OCI-LY3 (cell line): ENCODE measurements around the gene CDX1.
A peak's percentile ranks its signal among the peaks of the same experiment; 100 is the strongest.

Source experiments
- H2AFZ ChIP-seq: fragments of 200-600, 300-600 bp; shearing (Covaris generic); 2 replicates; pipeline ENCODE4 v1.6.0; 2014; ENCODE audit warnings: antibody characterized with exemption, low read depth, low read length
- H3K27ac ChIP-seq: fragments of 200-600, 300-600 bp; sonication (generic); 2 replicates; pipeline ENCODE4 v1.5.1; 2014; ENCODE audit warnings: mild to moderate bottlenecking, low read length, moderate library complexity, mixed read lengths
- H3K27me3 ChIP-seq: fragments of 200-600, 300-600 bp; sonication (generic); 2 replicates; pipeline ENCODE4 v1.6.1; 2014; ENCODE audit warnings: low read depth, low read length, mixed read lengths
- H3K36me3 ChIP-seq: fragments of 200-600, 300-600 bp; sonication (generic); replicated peaks from 2 replicates; pipeline ENCODE3; 2014; ENCODE audit warnings: low read depth, low read length, mixed read lengths
- H3K4me1 ChIP-seq: fragments of 300-600, 200-600 bp; sonication (generic); 2 replicates; pipeline ENCODE4 v1.6.1; 2014; ENCODE audit warnings: low read length, mixed read lengths
- H3K4me2 ChIP-seq: fragments of 200-600, 300-600 bp; sonication (generic); 2 replicates; pipeline ENCODE4 v1.6.1; 2014; ENCODE audit warnings: low read length, mixed read lengths
- H3K4me3 ChIP-seq: fragments of 300-600, 200-600 bp; sonication (generic); 2 replicates; pipeline ENCODE4 v1.5.1; 2014; ENCODE audit warnings: antibody characterized with exemption, mild to moderate bottlenecking, low read length, moderate library complexity
- H3K79me2 ChIP-seq: fragments of 300-600, 200-600 bp; shearing (Covaris generic); 2 replicates; pipeline ENCODE4 v1.6.1; 2014; ENCODE audit warnings: mild to moderate bottlenecking, low read length, mixed read lengths
- H3K9ac ChIP-seq: fragments of 300-600, 200-600 bp; shearing (Covaris generic); 2 replicates; pipeline ENCODE4 v1.6.0; 2014; ENCODE audit warnings: mild to moderate bottlenecking, low read length, moderate library complexity
- H3K9me3 ChIP-seq: fragments of 200-600, 300-600 bp; shearing (Covaris generic); 2 replicates; pipeline ENCODE4 v1.6.1; 2014; ENCODE audit warnings: low read length, mixed read lengths; ENCODE audit not compliant: insufficient read depth
- H4K20me1 ChIP-seq: fragments of 200-600, 300-600 bp; sonication (generic); 2 replicates; pipeline ENCODE4 v1.6.1; 2016; ENCODE audit warnings: low read length, mixed read lengths; ENCODE audit not compliant: insufficient read depth
- CTCF ChIP-seq: fragments of 200-600, 300-600 bp; sonication (generic); IDR thresholded peaks from 2 replicates; pipeline ENCODE4 v1.5.1; 2014; ENCODE audit warnings: antibody characterized with exemption, low read length, low read depth
- EZH2phosphoT487 ChIP-seq: fragments of 200-600 bp; shearing (Covaris generic); IDR thresholded peaks from 2 replicates; pipeline ENCODE4 v1.6.1; 2018; ENCODE audit warnings: antibody characterized with exemption, mixed run types, low read depth

CDX1 gene

GRCh38 chr5:150179019-150179620 lies 12.5 kb downstream of the CDX1 start:
- no peaks in the 10 kb centered on the region for H3K9me3 ChIP-seq
- H3K27me3 ChIP-seq, result no peaks in the 10 kb centered on the region
- no peak overlapping the region for H3K4me3 ChIP-seq
- peaks cover 9% of the 10 kb centered on the region; the same call in 1 of the 2 replicates for H3K4me1 ChIP-seq
- H3K36me3 ChIP-seq, result no peaks in the 10 kb centered on the region
- no peak for TF ChIP-seq EZH2phosphoT487
- H3K4me2 ChIP-seq, result no peak overlapping the region
- no peak overlapping the region for H3K9ac ChIP-seq
- H3K79me2 ChIP-seq, result no peaks in the 10 kb centered on the region
- no peak overlapping the region for H2AFZ ChIP-seq
- H4K20me1 ChIP-seq, result no peaks in the 10 kb centered on the region
- no peak overlapping the region for H3K27ac ChIP-seq

- peaks cover 9% of the 10 kb centered on the region; the same call in 1 of the 2 replicates for H3K4me1 ChIP-seq
- no peaks in the 10 kb centered on the region for H3K79me2 ChIP-seq
- no peak for TF ChIP-seq CTCF
- no peak for TF ChIP-seq EZH2phosphoT487
- no peaks in the 10 kb centered on the region for H3K36me3 ChIP-seq
- no peaks in the 10 kb centered on the region for H3K9me3 ChIP-seq
- no peaks in the 10 kb centered on the region for H3K27me3 ChIP-seq
- no peak overlapping the region for H3K9ac ChIP-seq
- no peak overlapping the region for H3K27ac ChIP-seq
- H3K4me3 ChIP-seq, result no peak overlapping the region
- H4K20me1 ChIP-seq, result no peaks in the 10 kb centered on the region
- H2AFZ ChIP-seq, result peak overlapping the region; percentile 74; the same call in 1 of the 2 replicates
- no peak overlapping the region for H3K4me2 ChIP-seq
These were observed 13.9 kb downstream of the CDX1 start for GRCh38 chr5:150180241-150181026.

GRCh38 chr5:150181027-150181426 lies 14.4 kb downstream of the CDX1 start:
- no peak overlapping the region for H3K27ac ChIP-seq
- H3K4me2 ChIP-seq, result no peak overlapping the region
- H3K4me3 ChIP-seq, result no peak overlapping the region
- peaks cover 9% of the 10 kb centered on the region; the same call in 1 of the 2 replicates for H3K4me1 ChIP-seq
- no peaks in the 10 kb centered on the region for H3K36me3 ChIP-seq
- H3K27me3 ChIP-seq, result no peaks in the 10 kb centered on the region
- no peaks in the 10 kb centered on the region for H4K20me1 ChIP-seq
- H3K79me2 ChIP-seq, result no peaks in the 10 kb centered on the region
- H3K9me3 ChIP-seq, result no peaks in the 10 kb centered on the region
- TF ChIP-seq CTCF (no peak), EZH2phosphoT487 (no peak)
- H3K9ac ChIP-seq, result no peak overlapping the region
- H2AFZ ChIP-seq, result peak overlapping the region; percentile 74; the same call in 1 of the 2 replicates

- no peak overlapping the region for H3K27ac ChIP-seq
- H3K4me3 ChIP-seq, result no peak overlapping the region
- H3K27me3 ChIP-seq, result no peaks in the 10 kb centered on the region
- TF ChIP-seq EZH2phosphoT487 (no peak), CTCF (no peak)
- H4K20me1 ChIP-seq, result no peaks in the 10 kb centered on the region
- H3K4me1 ChIP-seq, result peaks cover 9% of the 10 kb centered on the region; the same call in 1 of the 2 replicates
- no peak overlapping the region for H3K9ac ChIP-seq
- H2AFZ ChIP-seq, result no peak overlapping the region
- no peaks in the 10 kb centered on the region for H3K9me3 ChIP-seq
- no peaks in the 10 kb centered on the region for H3K79me2 ChIP-seq
- H3K4me2 ChIP-seq, result no peak overlapping the region
- no peaks in the 10 kb centered on the region for H3K36me3 ChIP-seq
These were observed 15.4 kb downstream of the CDX1 start for GRCh38 chr5:150181766-150182545.
